GM06990 (cell line): ENCODE results near the gene INO80D.
A peak's percentile ranks its signal among the peaks of the same experiment; 100 is the strongest.

Experiments
- DNase-seq: peaks from one replicate; pipeline ENCODE4 v3.0.0-alpha.2; 2011; ENCODE audit not compliant: insufficient read length; ENCODE audit errors: extremely low read depth
- H3K27me3 ChIP-seq: replicated peaks from 2 replicates; pipeline ENCODE4 v1.6.0; 2011; ENCODE audit warnings: low read length; ENCODE audit not compliant: control insufficient read depth, insufficient read depth
- H3K36me3 ChIP-seq: 2 replicates; pipeline ENCODE4 v1.5.1; 2011; ENCODE audit warnings: low read length; ENCODE audit not compliant: control insufficient read depth, insufficient read depth
- H3K4me3 ChIP-seq: replicated peaks from 2 replicates; pipeline ENCODE4 v1.5.1; 2011; ENCODE audit warnings: low read depth, mild to moderate bottlenecking, control low read depth, low read length
- CTCF ChIP-seq: IDR thresholded peaks from 2 replicates; pipeline ENCODE4 v1.5.1; 2011; ENCODE audit warnings: low read length, control low read depth, mild to moderate bottlenecking, inconsistent platforms; ENCODE audit not compliant: insufficient read depth, poor library complexity, severe bottlenecking

Gene INO80D

GRCh38 chr2:206011795-206012194 lies 74.2 kb downstream of the INO80D start:
- H3K27me3 ChIP-seq = no peaks in the 10 kb centered on the region
- H3K36me3 ChIP-seq = peaks cover 3% of the 10 kb centered on the region
- DNase-seq = no peak
- TF ChIP-seq CTCF = no peak
- H3K4me3 ChIP-seq = no peak overlapping the region

GRCh38 chr2:206011018-206011614 lies 74.9 kb downstream of the INO80D start:
- no peak overlapping the region for H3K4me3 ChIP-seq
- H3K36me3 ChIP-seq = peaks cover 4% of the 10 kb centered on the region
- no peaks in the 10 kb centered on the region for H3K27me3 ChIP-seq
- TF ChIP-seq CTCF = no peak
- no peak for DNase-seq

DNA sequence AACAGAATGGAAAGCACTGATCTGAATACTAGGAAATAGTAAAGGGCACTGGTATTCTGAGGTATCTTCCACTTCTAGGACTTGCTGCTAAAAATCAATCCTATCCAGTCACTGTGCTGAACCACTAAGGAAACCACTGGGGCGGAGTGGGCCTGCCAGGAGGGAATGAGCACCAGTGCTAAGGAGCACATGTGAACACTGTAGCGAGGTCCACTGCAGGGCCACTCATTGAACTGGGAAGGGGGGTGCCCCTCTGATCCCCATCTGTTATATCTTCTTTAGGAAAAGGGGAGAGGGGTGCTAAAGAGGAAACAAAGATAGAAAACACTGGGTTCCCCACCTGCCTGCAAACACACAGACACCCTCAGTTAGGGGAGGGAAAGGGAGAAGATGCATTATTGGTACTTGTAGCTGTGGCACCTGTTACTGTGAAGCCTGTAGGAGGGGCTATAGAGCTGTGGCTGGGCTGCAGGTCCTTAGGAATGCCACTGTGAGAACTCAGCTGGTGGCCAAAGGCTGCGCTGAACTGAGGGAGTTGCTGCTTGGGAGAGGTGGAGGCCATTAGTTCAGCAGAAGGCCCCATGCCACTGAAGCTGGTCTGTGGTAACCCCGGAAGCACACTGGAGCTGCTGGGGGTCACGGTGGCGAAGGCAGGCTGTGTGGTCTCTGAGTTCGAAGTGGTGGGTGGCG lies 81.8 kb downstream of the INO80D start:
- Histone ChIP-seq H3K36me3 (peaks cover 12% of the 10 kb centered on the region), H3K4me3 (no peak overlapping the region), H3K27me3 (no peaks in the 10 kb centered on the region)
- peak; percentile 64 for TF ChIP-seq CTCF
- no peak for DNase-seq

GRCh38 chr2:206002440-206002839 lies 83.5 kb downstream of the INO80D start:
- no peaks in the 10 kb centered on the region for H3K27me3 ChIP-seq
- H3K4me3 ChIP-seq = no peak overlapping the region
- H3K36me3 ChIP-seq = peaks cover 13% of the 10 kb centered on the region
- DNase-seq = no peak
- TF ChIP-seq CTCF = no peak

DNA sequence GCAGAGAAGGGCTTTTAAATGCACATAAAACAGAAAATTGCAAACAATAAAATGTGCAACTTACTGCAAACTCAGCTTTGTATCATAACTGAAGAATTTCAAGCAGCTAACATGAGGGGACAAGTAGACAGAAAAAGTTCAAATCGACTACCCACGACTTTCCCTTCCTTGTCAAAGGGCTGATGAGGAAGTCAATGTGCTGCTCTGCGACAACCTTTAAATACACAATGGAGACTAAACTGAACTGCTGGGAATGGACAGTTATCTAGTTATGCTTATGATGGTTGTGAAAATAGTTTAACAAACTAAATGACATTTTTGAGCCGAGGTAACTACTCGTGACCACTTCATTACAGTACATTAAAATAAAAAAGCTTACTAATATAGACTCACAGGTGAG lies 84.1 kb downstream of the INO80D start:
- H3K36me3 ChIP-seq = peaks cover 13% of the 10 kb centered on the region

More for the DNA sequence above, 84.1 kb downstream of the INO80D start:
- no peak for DNase-seq
- Histone ChIP-seq H3K4me3 (no peak overlapping the region), H3K27me3 (no peaks in the 10 kb centered on the region)
- TF ChIP-seq CTCF = no peak
